H1 (cell line): ENCODE results near the gene ETS1. TPM values are rescaled to one million over a fixed set of nuclear protein-coding genes. Genes with fewer than 3 reads are reported as not detected.

Experiments used
- CTCF ChIA-PET: fragments of 300-600 bp; sonication (Branson Sonifier 250); formaldehyde crosslinking; loops from one replicate; lab custom pipeline; 2021; ENCODE audit not compliant: partially characterized antibody; lab: Charles Lee
- POLR2A ChIA-PET: fragments of 300-600 bp; sonication (Branson Sonifier 250); formaldehyde crosslinking; loops from one replicate; lab custom pipeline; 2021; ENCODE audit warnings: inconsistent platforms; ENCODE audit not compliant: partially characterized antibody; lab: Charles Lee
- DNase-seq, 2 experiments: peaks; one replicate each; pipeline versions ENCODE4 v3.0.0 to v3.0.0-alpha.2; 2010 to 2022; ENCODE audit warnings: low spot score in 2 of 2, low read depth in 1 of 2, mixed read lengths in 1 of 2
- FAIRE-seq: peaks from 2 replicates; lab custom pipeline; 2011; peaks lifted over from hg19 to GRCh38; lab: Jason Lieb, UNC
- H2AFZ ChIP-seq: 2 replicates; pipeline ENCODE4 v1.8.1; 2012; ENCODE audit warnings: low read length, inconsistent platforms
- H2AK5ac ChIP-seq: 2 replicates; pipeline ENCODE4 v1.6.1; 2013; ENCODE audit warnings: low read depth, low read length
- H2BK120ac ChIP-seq: replicated peaks from 2 replicates; pipeline ENCODE3; 2013; ENCODE audit warnings: low read depth, low read length, inconsistent platforms
- H2BK12ac ChIP-seq: 2 replicates; pipeline ENCODE4 v1.6.1; 2013; ENCODE audit warnings: low read depth, low read length
- H2BK15ac ChIP-seq: 2 replicates; pipeline ENCODE4 v1.6.1; 2013; ENCODE audit warnings: low read length
- H2BK20ac ChIP-seq: 2 replicates; pipeline ENCODE4 v1.6.1; 2013; ENCODE audit warnings: low read length
- H2BK5ac ChIP-seq: 2 replicates; pipeline ENCODE4 v1.6.1; 2013; ENCODE audit warnings: low read depth, low read length
- H3K14ac ChIP-seq: 2 replicates; pipeline ENCODE4 v1.6.1; 2013; ENCODE audit warnings: inconsistent platforms; ENCODE audit not compliant: insufficient read length
- H3K18ac ChIP-seq: 2 replicates; pipeline ENCODE4 v1.6.1; 2013; ENCODE audit warnings: low read length; ENCODE audit errors: extremely low read depth
- H3K23ac ChIP-seq: 2 replicates; pipeline ENCODE4 v1.6.1; 2013; ENCODE audit warnings: inconsistent platforms; ENCODE audit not compliant: insufficient read length
- H3K23me2 ChIP-seq: 2 replicates; pipeline ENCODE4 v1.6.1; 2013; ENCODE audit warnings: low read depth, low read length
- H3K27ac ChIP-seq: 2 replicates; pipeline ENCODE4 v1.6.1; 2011; ENCODE audit warnings: low read depth, low read length, inconsistent platforms
- H3K27me3 ChIP-seq, 4 experiments: replicated peaks in 1 of 4; 1 replicate in 1 of 4; 2 replicates in 3 of 4; pipeline versions ENCODE4 v1.6.1 to v1.8.1; 2011 to 2013; ENCODE audit warnings: low read length in 3 of 4, mild to moderate bottlenecking in 3 of 4, inconsistent platforms in 2 of 4, mixed read lengths in 2 of 4, moderate library complexity in 1 of 4; ENCODE audit not compliant: control insufficient read depth in 3 of 4, insufficient read depth in 3 of 4; ENCODE audit errors: extremely low read depth in 1 of 4
- H3K36me3 ChIP-seq, 4 experiments: 2 replicates each; pipeline versions ENCODE4 v1.6.1 to v1.8.1; 2011 to 2013; ENCODE audit warnings: mild to moderate bottlenecking in 4 of 4, low read length in 3 of 4, moderate library complexity in 2 of 4, control low read depth in 1 of 4, inconsistent platforms in 1 of 4; ENCODE audit not compliant: insufficient read depth in 4 of 4, control insufficient read depth in 2 of 4
- H3K4ac ChIP-seq: replicated peaks from 2 replicates; pipeline ENCODE3; 2013; ENCODE audit warnings: low read length, low read depth, mixed read lengths, inconsistent platforms; ENCODE audit not compliant: insufficient read length
- H3K4me1 ChIP-seq, 4 experiments: replicated peaks in 1 of 4; 1 replicate in 1 of 4; 2 replicates in 3 of 4; pipeline versions ENCODE4 v1.6.1 to v1.8.1; 2011 to 2013; ENCODE audit warnings: low read length in 3 of 4, inconsistent platforms in 2 of 4, mixed read lengths in 1 of 4; ENCODE audit not compliant: insufficient read depth in 4 of 4, control insufficient read depth in 3 of 4
- H3K4me2 ChIP-seq, 2 experiments: 2 replicates each; pipeline versions ENCODE4 v1.6.1 to v1.8.1; 2011 to 2013; ENCODE audit warnings: low read depth in 2 of 2, low read length in 2 of 2, control low read depth in 1 of 2, inconsistent platforms in 1 of 2, mild to moderate bottlenecking in 1 of 2; ENCODE audit not compliant: insufficient read depth in 1 of 2
- H3K4me3 ChIP-seq, 4 experiments: fragments of 200-600, 300-600 bp in 1 of 4; sonication (generic), shearing (Covaris generic), sonication (Bioruptor Twin) in 1 of 4; 2 replicates each; pipeline versions ENCODE4 v1.5.1 to v1.8.1; 2011 to 2016; ENCODE audit warnings: low read length in 4 of 4, low read depth in 3 of 4, control low read depth in 2 of 4, inconsistent platforms in 2 of 4, mild to moderate bottlenecking in 2 of 4, mixed read lengths in 1 of 4, moderate library complexity in 1 of 4; ENCODE audit not compliant: insufficient read depth in 2 of 4; ENCODE audit errors: extremely low read depth in 1 of 4
- H3K56ac ChIP-seq: replicated peaks from 2 replicates; pipeline ENCODE3; 2013; ENCODE audit warnings: low read depth, mild to moderate bottlenecking, mixed read lengths, low read length, inconsistent platforms; ENCODE audit not compliant: insufficient read length
- H3K79me1 ChIP-seq: 2 replicates; pipeline ENCODE4 v1.6.1; 2013; ENCODE audit warnings: low read depth, low read length, control low read depth
- H3K79me2 ChIP-seq, 2 experiments: 2 replicates each; pipeline versions ENCODE4 v1.6.1 to v1.8.1; 2012 to 2013; ENCODE audit warnings: low read length in 2 of 2, mild to moderate bottlenecking in 2 of 2, inconsistent platforms in 1 of 2; ENCODE audit not compliant: insufficient read depth in 2 of 2, control insufficient read depth in 1 of 2
- H3K9ac ChIP-seq, 4 experiments: replicated peaks in 1 of 4; 1 replicate in 1 of 4; 2 replicates in 3 of 4; pipeline versions ENCODE4 v1.6.1 to v1.8.1; 2011 to 2013; ENCODE audit warnings: low read depth in 3 of 4, low read length in 3 of 4, control low read depth in 2 of 4, mild to moderate bottlenecking in 2 of 4, moderate library complexity in 2 of 4, inconsistent platforms in 1 of 4; ENCODE audit errors: extremely low read depth in 1 of 4
- H3K9me3 ChIP-seq, 2 experiments: 2 replicates each; pipeline versions ENCODE4 v1.6.1 to v1.8.1; 2012 to 2013; ENCODE audit warnings: mild to moderate bottlenecking in 2 of 2, moderate library complexity in 2 of 2, control low read depth in 1 of 2, inconsistent platforms in 1 of 2, low read depth in 1 of 2, low read length in 1 of 2, mixed read lengths in 1 of 2; ENCODE audit not compliant: insufficient read depth in 2 of 2
- H4K20me1 ChIP-seq, 2 experiments: replicated peaks in 1 of 2; 2 replicates each; pipeline versions ENCODE3 to v1.8.1; 2011 to 2013; ENCODE audit warnings: inconsistent platforms in 2 of 2, low read length in 2 of 2, mild to moderate bottlenecking in 1 of 2; ENCODE audit not compliant: insufficient read depth in 2 of 2, control insufficient read depth in 1 of 2
- H4K5ac ChIP-seq: 2 replicates; pipeline ENCODE4 v1.6.1; 2013; ENCODE audit warnings: low read length, low read depth, mixed read lengths, inconsistent platforms; ENCODE audit not compliant: insufficient read length
- H4K8ac ChIP-seq: 2 replicates; pipeline ENCODE4 v1.8.0; 2013; ENCODE audit warnings: mild to moderate bottlenecking, moderate library complexity, low read length, inconsistent platforms; ENCODE audit not compliant: insufficient read depth; ENCODE audit errors: extremely low read depth
- H4K91ac ChIP-seq: replicated peaks from 2 replicates; pipeline ENCODE3; 2013; ENCODE audit warnings: low read length, mixed read lengths, inconsistent platforms; ENCODE audit not compliant: insufficient read length
- BCL11A ChIP-seq, 2 experiments: IDR thresholded peaks; one replicate each; pipeline ENCODE4 v1.6.1; 2011; ENCODE audit warnings: low read depth in 2 of 2, low read length in 2 of 2, mild to moderate bottlenecking in 2 of 2
- EZH2 ChIP-seq: fragments of 200-600 bp; sonication (generic); IDR thresholded peaks from 2 replicates; pipeline ENCODE4 v1.7.1; 2012; ENCODE audit warnings: low read depth, mild to moderate bottlenecking, moderate library complexity, low read length, inconsistent platforms; ENCODE audit not compliant: severe bottlenecking
- FOSL1 ChIP-seq: IDR thresholded peaks from 2 replicates; pipeline ENCODE4 v1.6.1; 2011; ENCODE audit warnings: mild to moderate bottlenecking, low read depth, low read length, moderate library complexity; ENCODE audit not compliant: insufficient read depth
- HDAC2 ChIP-seq, 2 experiments: fragments of 300-600 bp in 1 of 2; sonication (generic) in 1 of 2; IDR thresholded peaks; 2 replicates each; pipeline ENCODE4 v1.6.1; 2011 to 2012; ENCODE audit warnings: low read depth in 2 of 2, low read length in 2 of 2, mild to moderate bottlenecking in 2 of 2, moderate library complexity in 2 of 2, borderline replicate concordance in 1 of 2, inconsistent platforms in 1 of 2
- JUND ChIP-seq: IDR thresholded peaks from 2 replicates; pipeline ENCODE4 v1.6.1; 2011; ENCODE audit warnings: mild to moderate bottlenecking, improper control_type of control experiment, low read length
- NANOG ChIP-seq: IDR thresholded peaks from 2 replicates; pipeline ENCODE4 v1.6.1; 2011; ENCODE audit warnings: low read length, low read depth, mild to moderate bottlenecking, inconsistent platforms; ENCODE audit not compliant: insufficient read depth, poor library complexity, severe bottlenecking
- POU5F1 ChIP-seq: IDR thresholded peaks from 2 replicates; pipeline ENCODE4 v1.6.1; 2011; ENCODE audit warnings: low read depth, mild to moderate bottlenecking, low read length, moderate library complexity
- SP1 ChIP-seq: IDR thresholded peaks from 2 replicates; pipeline ENCODE4 v1.6.1; 2011; ENCODE audit warnings: low read depth, low read length
- TCF12 ChIP-seq: IDR thresholded peaks from 2 replicates; pipeline ENCODE4 v1.6.1; 2011; ENCODE audit warnings: low read depth, mild to moderate bottlenecking, low read length
- TEAD4 ChIP-seq: IDR thresholded peaks from 2 replicates; pipeline ENCODE4 v1.6.1; 2012; ENCODE audit warnings: low read depth, low read length, inconsistent platforms, mixed read lengths
- WGBS, 2 experiments: shearing (Covaris generic) in 1 of 2; methylation state at CpG; one replicate each; pipeline versions ENCODE4 v1.1.6 to v1.1.7; 2013 to 2015; ENCODE audit warnings: low lambda C conversion rate in 2 of 2, mixed read lengths in 2 of 2, inconsistent platforms in 1 of 2, low coverage in 1 of 2, missing lambda C conversion rate in 1 of 2; ENCODE audit not compliant: insufficient replicate concordance in 2 of 2, insufficient coverage in 1 of 2, insufficient read length in 1 of 2; ENCODE audit errors: extremely low coverage in 1 of 2, missing lambda C conversion rate in 1 of 2; 5-methylcytosine and 5-hydroxymethylcytosine counted together
- polyA plus RNA-seq, 7 experiments: library from polyadenylated mRNA; depleted of rRNA in 3 of 7; stranded (reverse) in 5 of 7; unstranded in 2 of 7; fragments of >200 nt in 5 of 7; fragments of 200-250 nt in 2 of 7; gene quantifications; 1 replicate in 5 of 7; 2 replicates in 1 of 7; 4 replicates in 1 of 7; pipeline versions ENCODE4 v1.2.1 to v1.2.3, GENCODE V29; 2011 to 2013; ENCODE audit warnings: missing spikeins in 2 of 7, mixed read lengths in 2 of 7
- total RNA-seq: library from RNA; stranded (reverse); fragmentation: NEBNext Ultra II Directional; extraction: Animal tissue kit (Norgen Biotek cat#: 25700); gene quantifications from 2 replicates; pipeline ENCODE4 v1.2.1, GENCODE V29; 2021

ETS1 gene
- total and polyA plus RNA-seq, 2 of the 8 experiments (the other 6 are each of a cell fraction or from before 2014, with no cell fraction given), result 10.0 to 35.3 TPM

GRCh38 chr11:128593281-128593680 lies 5.9 kb upstream of the ETS1 start:
- Histone ChIP-seq H4K8ac (no peak overlapping the region), H4K5ac (no peak overlapping the region), H3K4ac (no peak overlapping the region), H3K79me1 (no peaks in the 10 kb centered on the region), H2AFZ (no peak overlapping the region), H3K23me2 (no peaks in the 10 kb centered on the region; the same call in 1 of the 2 replicates), H4K91ac (no peak overlapping the region), H2AK5ac (no peak overlapping the region), H2BK20ac (no peak overlapping the region), H3K79me2 (no peaks in the 10 kb centered on the region), H3K23ac (no peak overlapping the region), H3K27ac (no peak overlapping the region), H2BK5ac (no peak overlapping the region), H2BK15ac (no peak overlapping the region), H3K56ac (no peak overlapping the region), H3K4me1 (peaks cover 1 to 15% (median 9%) of the 10 kb centered on the region in 4 experiments; a peak in 6 of 7 replicates), H3K27me3 (no peaks in the 10 kb centered on the region; a peak in 1 of 7 replicates), H3K18ac (no peak overlapping the region), H3K9ac (no peak overlapping the region), H3K36me3 (no peaks in the 10 kb centered on the region), H3K14ac (no peak overlapping the region), H3K4me3 (peak overlapping the region in 1 of 4 experiments; percentile 5; a peak in 1 of 8 replicates), H2BK120ac (no peak overlapping the region), H3K9me3 (no peaks in the 10 kb centered on the region), H3K4me2 (peak overlapping the region; percentile 32 to 34; a peak in 2 of 4 replicates), H2BK12ac (no peak overlapping the region), H4K20me1 (no peaks in the 10 kb centered on the region)
- FAIRE-seq (peak; percentile 80), DNase-seq (no peak)
- TF ChIP-seq POU5F1 (no peak), BCL11A (IDR thresholded peaks at IDR 0.05; ENCODE audit: low read depth in 2 of 2, low read length in 2 of 2) (peak; percentile 89 to 96), TCF12 (peak; percentile 57; the same call in 1 of the 2 replicates), JUND (peak; percentile 71; the same call in 1 of the 2 replicates), FOSL1 (no peak), TEAD4 (peak; percentile 87), NANOG (peak; percentile 90), SP1 (0 out of 2 replicates have a peak, but pooled peaks have one; percentile 57), HDAC2 (IDR thresholded peaks at IDR 0.05; ENCODE audit: borderline replicate concordance in 1 of 2, low read depth in 2 of 2, low read length in 2 of 2) (peak; percentile 70 to 97; a peak in 2 of 4 replicates), EZH2 (no peak)
- ChIA-PET POLR2A (no interaction called here), CTCF (interaction anchor here (0.6 to 1.8 kb wide), 3 partner anchors 16 to 308 kb away, joined by 3 to 6 read pairs (median 3); no protein-coding TSS in a partner anchor)
- WGBS, 2 experiments, result 39% methylated on average over 4 of the region's 4 CpGs; no CpG with 5 or more reads in 1 of the 2 experiments
